Measurements from ENCODE around the gene DNAH3.

The DNAH3 gene

GRCh38 chr16:20883554-20884239, 266.9 kb downstream of the DNAH3 start:
- no peak for DNase-seq (ENCODE audit: low read depth, low spot score)
